Middle frontal gyrus (tissue), 1 donor: ENCODE results near the gene SLTM.
"Not testable (repeated sequence)": the region's sequence is repeated elsewhere in the genome, so short reads cannot be mapped to it uniquely, and the experiment has no call there.

Source experiments
- DNase-seq: peaks from one replicate; pipeline ENCODE4 v3.0.0-alpha.2; 2015; ENCODE audit warnings: low spot score; ENCODE audit errors: extremely low spot score

Gene SLTM

GRCh38 chr15:58933281-58934113, at the start of gene SLTM:
TSS of gene SLTM (minus strand) at chr15:58933679. CDS start at chr15:58933565, 114 bp downstream.
- peak; percentile 86 for DNase-seq

GRCh38 chr15:58983261-58983660, 49.8 kb upstream of the SLTM start:
- DNase-seq = no peak

- DNase-seq = no peak
These were observed 48.5 kb upstream of the SLTM start for GRCh38 chr15:58981808-58982475.

GRCh38 chr15:58980351-58980939, 47.0 kb upstream of the SLTM start:
- DNase-seq = peak; percentile 61

- DNase-seq = no peak
These were observed 44.4 kb upstream of the SLTM start for GRCh38 chr15:58977887-58978286.

GRCh38 chr15:58967479-58967878, 34.0 kb upstream of the SLTM start:
- no peak for DNase-seq

GRCh38 chr15:58966698-58967097, 33.2 kb upstream of the SLTM start:
- no peak for DNase-seq

- no peak for DNase-seq
These were observed 29.4 kb upstream of the SLTM start for GRCh38 chr15:58962662-58963565.

- no peak for DNase-seq
These were observed 28.7 kb upstream of the SLTM start for GRCh38 chr15:58962136-58962535.

GRCh38 chr15:58958811-58959210, 25.3 kb upstream of the SLTM start:
- no peak for DNase-seq

- no peak for DNase-seq
These were observed 23.9 kb upstream of the SLTM start for GRCh38 chr15:58957101-58957973.

GRCh38 chr15:58952751-58953150, 19.3 kb upstream of the SLTM start:
- no peak for DNase-seq

GRCh38 chr15:58951388-58952007, 18.0 kb upstream of the SLTM start:
- no peak for DNase-seq

GRCh38 chr15:58947179-58947578, 13.7 kb upstream of the SLTM start:
- DNase-seq = no peak

- not testable (repeated sequence) for DNase-seq
These were observed 1.5 kb upstream of the SLTM start for GRCh38 chr15:58934974-58935373.

- DNase-seq = no peak
These were observed 1.0 kb upstream of the SLTM start for GRCh38 chr15:58934521-58934920.

GRCh38 chr15:58934114-58934447, 602 bp upstream of the SLTM start:
- DNase-seq = no peak

GRCh38 chr15:58932710-58933280, 684 bp downstream of the SLTM start:
- DNase-seq = no peak

GRCh38 chr15:58931987-58932588, 1.4 kb downstream of the SLTM start:
- no peak for DNase-seq
